CD4-positive, alpha-beta T cell (primary cell): ENCODE results near the gene ZMIZ2. TPM values are rescaled to one million over a fixed set of nuclear protein-coding genes. Genes with fewer than 3 reads are reported as not detected.

Experiments used
- ATAC-seq: fragments of 200-7000 bp; cut with Tn5 transposase; one replicate; pipeline ENCODE4 v1.10.0; 2022; ENCODE audit warnings: mild to moderate bottlenecking; ENCODE audit not compliant: poor library complexity
- CTCF ChIA-PET: fragments of 350-600 bp; sonication (Branson Sonifier 250); formaldehyde crosslinking; loops from one replicate; lab custom pipeline; 2021; ENCODE audit warnings: antibody characterized with exemption, inconsistent platforms; lab: Charles Lee
- POLR2A ChIA-PET: fragments of 350-600 bp; sonication (Branson Sonifier 250); formaldehyde crosslinking; loops from one replicate; lab custom pipeline; 2021; ENCODE audit warnings: antibody characterized with exemption, inconsistent platforms; lab: Charles Lee
- DNase-seq, 14 experiments: peaks; one replicate each; pipeline ENCODE4 v3.0.0-alpha.2; 2013 to 2020; ENCODE audit warnings: mixed read lengths in 2 of 14
- H3K27ac ChIP-seq, 2 donors: one replicate each; pipeline versions ENCODE4 v1.5.1 to v1.7.0; 2013; ENCODE audit warnings: low read length in 2 of 2, low read depth in 1 of 2, mild to moderate bottlenecking in 1 of 2
- H3K27me3 ChIP-seq, 2 experiments: 1 replicate in 1 of 2; 2 replicates in 1 of 2; pipeline versions ENCODE4 v1.6.1 to v1.7.0; 2013; ENCODE audit warnings: low read length in 2 of 2, control low read depth in 1 of 2, mild to moderate bottlenecking in 1 of 2, moderate library complexity in 1 of 2; ENCODE audit not compliant: insufficient read depth in 2 of 2, control insufficient read depth in 1 of 2
- H3K36me3 ChIP-seq: one replicate; pipeline ENCODE4 v1.6.1; 2013; ENCODE audit warnings: low read length, control low read depth; ENCODE audit not compliant: insufficient read depth
- H3K4me1 ChIP-seq: one replicate; pipeline ENCODE4 v1.6.1; 2013; ENCODE audit warnings: low read length, control low read depth; ENCODE audit not compliant: insufficient read depth
- H3K4me3 ChIP-seq: one replicate; pipeline ENCODE4 v1.5.1; 2013; ENCODE audit warnings: mild to moderate bottlenecking, low read length, moderate library complexity
- H3K9me3 ChIP-seq, 2 experiments: 1 replicate in 1 of 2; 2 replicates in 1 of 2; pipeline versions ENCODE4 v1.6.1 to v1.7.0; 2013; ENCODE audit warnings: low read length in 2 of 2, mild to moderate bottlenecking in 2 of 2, control low read depth in 1 of 2, moderate library complexity in 1 of 2; ENCODE audit not compliant: control insufficient read depth in 1 of 2, insufficient read depth in 1 of 2
- H3K27ac Mint-ChIP-seq: one replicate; pipeline ENCODE4 v1.8.0; 2020; ENCODE audit warnings: mixed read lengths
- H3K27me3 Mint-ChIP-seq: one replicate; pipeline ENCODE4 v1.8.0; 2021; ENCODE audit warnings: mixed read lengths
- H3K36me3 Mint-ChIP-seq: one replicate; pipeline ENCODE4 v1.8.0; 2021; ENCODE audit warnings: low read depth, mixed read lengths
- H3K4me1 Mint-ChIP-seq: one replicate; pipeline ENCODE4 v1.8.0; 2021; ENCODE audit warnings: low read depth, mixed read lengths
- H3K4me3 Mint-ChIP-seq: one replicate; pipeline ENCODE4 v1.8.0; 2020; ENCODE audit warnings: mild to moderate bottlenecking, mixed read lengths
- H3K9me3 Mint-ChIP-seq: one replicate; pipeline ENCODE4 v1.8.0; 2020; ENCODE audit warnings: mixed read lengths
- CTCF ChIP-seq: fragments of 200-600 bp; IDR thresholded peaks from one replicate; pipeline ENCODE4 v1.8.0; 2022; ENCODE audit warnings: antibody characterized with exemption, mild to moderate bottlenecking
- intact Hi-C, 2 experiments: fragments of 100-400 bp; cut with DNase I in 1 of 2; cut with micrococcal nuclease in 1 of 2; formaldehyde crosslinking; loops; one replicate each; pipeline versions ENCODE4 v1.15.1 to v1.9.0; 2023 to 2025; cut with DNase I, micrococcal nuclease
- total RNA-seq, 174 experiments: library from RNA in 2 of 174; stranded (reverse) in 2 of 174; gene quantifications; one replicate each; pipeline ENCODE4 v1.2.3 and lab custom pipeline; 2021 to 2026

Gene ZMIZ2
- total RNA-seq, 2 experiments from 2014 or later = 81.5 to 82.0 TPM

- no peak overlapping the region for H3K4me3 Mint-ChIP-seq
- ChIA-PET POLR2A (no interaction called here), CTCF (no interaction called here)
- no peaks in the 10 kb centered on the region for H3K9me3 ChIP-seq
- H3K27me3 Mint-ChIP-seq = no peaks in the 10 kb centered on the region
- peaks cover 89% of the 10 kb centered on the region for H3K36me3 ChIP-seq
- H3K4me3 ChIP-seq = no peak overlapping the region
- no peaks in the 10 kb centered on the region for H3K27me3 ChIP-seq
- peaks cover 76% of the 10 kb centered on the region for H3K36me3 Mint-ChIP-seq
- no peaks in the 10 kb centered on the region for H3K9me3 Mint-ChIP-seq
- intact Hi-C loops = no loop called here
- H3K4me1 Mint-ChIP-seq = no peaks in the 10 kb centered on the region
- no peak for TF ChIP-seq CTCF
- peaks cover 4% of the 10 kb centered on the region for H3K4me1 ChIP-seq
- ATAC-seq (no peak), DNase-seq (no peak)
- no peak overlapping the region for H3K27ac ChIP-seq
- H3K27ac Mint-ChIP-seq = no peak overlapping the region
Observed at GRCh38 chr7:44761207-44762161, 12.8 kb downstream of the ZMIZ2 start.

GRCh38 chr7:44762300-44762699 is 13.7 kb downstream of the ZMIZ2 start:
- Histone ChIP-seq H3K4me1 (no peaks in the 10 kb centered on the region), H3K27ac (no peak overlapping the region), H3K36me3 (peaks cover 89% of the 10 kb centered on the region), H3K27me3 (no peaks in the 10 kb centered on the region), H3K4me3 (no peak overlapping the region), H3K9me3 (no peaks in the 10 kb centered on the region)
- H3K27me3 Mint-ChIP-seq = no peaks in the 10 kb centered on the region
- TF ChIP-seq CTCF = no peak
- CTCF ChIA-PET = interaction anchor here (1.2 kb wide), 1 partner anchor 12 kb away, joined by 3 read pairs; no protein-coding TSS in a partner anchor
- H3K36me3 Mint-ChIP-seq = peaks cover 79% of the 10 kb centered on the region
- no peak overlapping the region for H3K27ac Mint-ChIP-seq
- POLR2A ChIA-PET = no interaction called here
- no peak overlapping the region for H3K4me3 Mint-ChIP-seq
- DNase-seq (no peak), ATAC-seq (no peak)
- intact Hi-C loops = no loop called here
- H3K4me1 Mint-ChIP-seq = peaks cover 4% of the 10 kb centered on the region
- no peaks in the 10 kb centered on the region for H3K9me3 Mint-ChIP-seq

- Mint-ChIP-seq H3K4me3 (no peak overlapping the region), H3K27me3 (no peaks in the 10 kb centered on the region), H3K4me1 (peaks cover 10% of the 10 kb centered on the region), H3K9me3 (no peaks in the 10 kb centered on the region), H3K27ac (no peak overlapping the region), H3K36me3 (peaks cover 85% of the 10 kb centered on the region)
- no peak overlapping the region for H3K4me3 ChIP-seq
- ATAC-seq (no peak), DNase-seq (no peak)
- intact Hi-C loops = no loop called here
- peaks cover 88% of the 10 kb centered on the region for H3K36me3 ChIP-seq
- no peak overlapping the region for H3K27ac ChIP-seq
- CTCF ChIA-PET = interaction anchor here (1.2 kb wide), 1 partner anchor 13 kb away, joined by 3 read pairs; no protein-coding TSS in a partner anchor
- no peaks in the 10 kb centered on the region for H3K27me3 ChIP-seq
- POLR2A ChIA-PET = no interaction called here
- H3K9me3 ChIP-seq = no peaks in the 10 kb centered on the region
- H3K4me1 ChIP-seq = peaks cover 4% of the 10 kb centered on the region
- no peak for TF ChIP-seq CTCF
Observed at GRCh38 chr7:44762726-44763522, 14.3 kb downstream of the ZMIZ2 start.
